Measurements from ENCODE around the gene FAM98A. TPM values are rescaled to one million over a fixed set of nuclear protein-coding genes. Genes with fewer than 3 reads are reported as not detected.

The FAM98A gene
- total RNA-seq, 1 experiment from 2014 or later = 91.1 TPM

DNA sequence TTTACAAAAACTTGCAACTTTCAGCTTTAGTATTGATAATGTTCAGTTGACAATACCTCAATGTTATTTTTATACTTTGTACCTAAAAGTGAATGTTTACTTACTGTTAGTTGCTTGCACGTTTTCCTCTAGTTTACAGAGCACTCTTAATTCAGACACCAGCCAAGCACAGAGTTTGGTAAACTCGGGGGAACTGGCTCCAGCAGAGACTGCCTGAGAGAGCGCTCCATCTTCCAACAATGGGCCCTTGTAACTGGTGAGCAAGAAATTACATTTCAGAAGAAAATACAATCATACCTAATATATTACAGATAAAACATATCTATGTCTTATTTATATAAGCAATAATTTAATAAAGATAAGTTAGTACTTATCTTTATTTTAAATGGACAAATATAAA lies 3.7 kb downstream of the FAM98A start:
- H3K4me1 Mint-ChIP-seq = peaks cover 24% of the 10 kb centered on the region
- peaks cover 43% of the 10 kb centered on the region for H3K36me3 Mint-ChIP-seq
- H3K27me3 Mint-ChIP-seq (ENCODE audit: low read depth) = no peaks in the 10 kb centered on the region
- ChIA-PET POLR2A (no interaction called here), CTCF (interaction anchor here (1.0 kb wide), 1 partner anchor 12 kb away, joined by 4 read pairs; no protein-coding TSS in a partner anchor)
- H3K9me3 Mint-ChIP-seq = no peaks in the 10 kb centered on the region
- no peak overlapping the region; the same call in 1 of the 2 replicates for H3K27ac Mint-ChIP-seq
- no peak for ATAC-seq
- TF ChIP-seq, protein P1, sequence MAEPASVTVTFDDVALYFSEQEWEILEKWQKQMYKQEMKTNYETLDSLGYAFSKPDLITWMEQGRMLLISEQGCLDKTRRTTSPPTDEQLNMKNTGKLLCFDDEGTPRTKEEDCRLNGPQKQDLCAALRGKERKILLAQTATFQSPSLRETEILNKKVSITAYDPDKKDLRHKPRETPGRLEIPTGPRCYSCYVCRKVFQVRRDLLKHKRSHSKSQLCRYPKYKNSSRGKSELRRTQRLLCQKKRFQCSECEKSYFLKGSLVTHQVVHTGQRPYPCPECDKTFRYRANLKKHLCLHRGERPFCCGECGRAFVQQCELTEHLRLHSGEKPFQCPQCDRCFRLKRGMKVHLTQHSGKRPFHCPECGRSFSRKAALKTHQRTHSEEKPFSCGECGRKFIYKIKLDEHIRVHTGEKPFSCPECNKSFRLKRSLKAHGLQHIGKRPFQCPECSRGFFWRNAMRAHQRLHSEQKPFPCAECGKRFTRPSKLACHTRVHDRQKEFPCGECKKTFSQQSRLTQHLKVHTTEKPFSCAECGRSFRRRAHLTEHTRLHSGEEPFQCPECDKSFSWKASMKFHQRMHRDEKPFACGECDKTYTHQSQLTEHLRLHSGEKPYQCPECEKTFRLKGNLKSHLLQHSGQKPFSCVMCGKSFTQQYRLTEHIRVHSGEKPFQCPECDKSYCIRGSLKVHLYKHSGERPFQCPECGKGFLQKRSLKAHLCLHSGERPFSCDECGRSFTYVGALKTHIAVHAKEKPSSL (CRISPR knock-in tag; conservative IDR thresholded peaks at IDR 0.05) = no peak
- TF ChIP-seq ZNF263 (CRISPR knock-in tag; IDR thresholded peaks at IDR 0.05; ENCODE audit: low read depth) (no peak), JAZF1 (CRISPR knock-in tag; IDR thresholded peaks at IDR 0.05) (no peak), TP53 (CRISPR knock-in tag; IDR thresholded peaks at IDR 0.05) (no peak), TEAD1 (CRISPR knock-in tag; IDR thresholded peaks at IDR 0.05) (no peak), NFYB (CRISPR knock-in tag; conservative IDR thresholded peaks at IDR 0.05; ENCODE audit: low read depth) (no peak)
- TF ChIP-seq, protein P2, sequence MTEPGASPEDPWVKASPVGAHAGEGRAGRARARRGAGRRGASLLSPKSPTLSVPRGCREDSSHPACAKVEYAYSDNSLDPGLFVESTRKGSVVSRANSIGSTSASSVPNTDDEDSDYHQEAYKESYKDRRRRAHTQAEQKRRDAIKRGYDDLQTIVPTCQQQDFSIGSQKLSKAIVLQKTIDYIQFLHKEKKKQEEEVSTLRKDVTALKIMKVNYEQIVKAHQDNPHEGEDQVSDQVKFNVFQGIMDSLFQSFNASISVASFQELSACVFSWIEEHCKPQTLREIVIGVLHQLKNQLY (CRISPR knock-in tag; IDR thresholded peaks at IDR 0.05) = no peak
- TF ChIP-seq, protein P3, sequence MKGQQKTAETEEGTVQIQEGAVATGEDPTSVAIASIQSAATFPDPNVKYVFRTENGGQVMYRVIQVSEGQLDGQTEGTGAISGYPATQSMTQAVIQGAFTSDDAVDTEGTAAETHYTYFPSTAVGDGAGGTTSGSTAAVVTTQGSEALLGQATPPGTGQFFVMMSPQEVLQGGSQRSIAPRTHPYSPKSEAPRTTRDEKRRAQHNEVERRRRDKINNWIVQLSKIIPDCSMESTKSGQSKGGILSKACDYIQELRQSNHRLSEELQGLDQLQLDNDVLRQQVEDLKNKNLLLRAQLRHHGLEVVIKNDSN (CRISPR knock-in tag; IDR thresholded peaks at IDR 0.05) = no peak
- DNase-seq (ENCODE audit: low spot score) = no peak
- no peak overlapping the region for H3K4me3 Mint-ChIP-seq

DNA sequence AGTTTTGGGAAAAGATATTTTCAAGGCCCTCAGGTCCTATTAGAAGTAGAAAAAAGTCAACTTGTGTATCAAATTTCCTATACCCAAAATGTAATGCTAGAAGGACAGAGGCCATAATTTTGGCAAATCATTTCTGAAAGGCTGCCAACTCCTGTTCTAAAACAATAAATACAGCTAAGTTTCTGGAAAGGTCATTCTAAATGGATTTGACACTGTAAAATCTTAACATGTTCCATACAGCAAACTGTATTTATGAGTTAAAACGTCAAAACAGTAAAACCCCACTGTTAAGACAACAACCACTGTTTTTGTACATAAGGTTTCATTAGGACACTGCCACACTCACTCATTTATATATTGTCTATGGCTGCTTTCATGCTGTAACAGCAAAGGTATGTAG lies 9.7 kb downstream of the FAM98A start:
- ATAC-seq (no peak), DNase-seq (ENCODE audit: low spot score) (no peak)
- H3K4me1 Mint-ChIP-seq = peaks cover 22% of the 10 kb centered on the region
- POLR2A ChIA-PET = no interaction called here
- H3K36me3 Mint-ChIP-seq = peaks cover 70% of the 10 kb centered on the region
- H3K27ac Mint-ChIP-seq = no peak overlapping the region
- H3K4me3 Mint-ChIP-seq = no peak overlapping the region
- no peaks in the 10 kb centered on the region for H3K27me3 Mint-ChIP-seq (ENCODE audit: low read depth)
- peaks cover 6% of the 10 kb centered on the region for H3K9me3 Mint-ChIP-seq
- CTCF ChIA-PET = interaction anchor here (3.0 kb wide), 1 partner anchor 10 kb away, joined by 8 read pairs; the partner anchor contains the start of gene FAM98A
- no peak for TF ChIP-seq GRHL2 (CRISPR knock-in tag; IDR thresholded peaks at IDR 0.05; ENCODE audit: insufficient replicate concordance, severe bottlenecking)
- no peak for TF ChIP-seq NFE2L1 (CRISPR knock-in tag; IDR thresholded peaks at IDR 0.05)
- TF ChIP-seq, protein P4, sequence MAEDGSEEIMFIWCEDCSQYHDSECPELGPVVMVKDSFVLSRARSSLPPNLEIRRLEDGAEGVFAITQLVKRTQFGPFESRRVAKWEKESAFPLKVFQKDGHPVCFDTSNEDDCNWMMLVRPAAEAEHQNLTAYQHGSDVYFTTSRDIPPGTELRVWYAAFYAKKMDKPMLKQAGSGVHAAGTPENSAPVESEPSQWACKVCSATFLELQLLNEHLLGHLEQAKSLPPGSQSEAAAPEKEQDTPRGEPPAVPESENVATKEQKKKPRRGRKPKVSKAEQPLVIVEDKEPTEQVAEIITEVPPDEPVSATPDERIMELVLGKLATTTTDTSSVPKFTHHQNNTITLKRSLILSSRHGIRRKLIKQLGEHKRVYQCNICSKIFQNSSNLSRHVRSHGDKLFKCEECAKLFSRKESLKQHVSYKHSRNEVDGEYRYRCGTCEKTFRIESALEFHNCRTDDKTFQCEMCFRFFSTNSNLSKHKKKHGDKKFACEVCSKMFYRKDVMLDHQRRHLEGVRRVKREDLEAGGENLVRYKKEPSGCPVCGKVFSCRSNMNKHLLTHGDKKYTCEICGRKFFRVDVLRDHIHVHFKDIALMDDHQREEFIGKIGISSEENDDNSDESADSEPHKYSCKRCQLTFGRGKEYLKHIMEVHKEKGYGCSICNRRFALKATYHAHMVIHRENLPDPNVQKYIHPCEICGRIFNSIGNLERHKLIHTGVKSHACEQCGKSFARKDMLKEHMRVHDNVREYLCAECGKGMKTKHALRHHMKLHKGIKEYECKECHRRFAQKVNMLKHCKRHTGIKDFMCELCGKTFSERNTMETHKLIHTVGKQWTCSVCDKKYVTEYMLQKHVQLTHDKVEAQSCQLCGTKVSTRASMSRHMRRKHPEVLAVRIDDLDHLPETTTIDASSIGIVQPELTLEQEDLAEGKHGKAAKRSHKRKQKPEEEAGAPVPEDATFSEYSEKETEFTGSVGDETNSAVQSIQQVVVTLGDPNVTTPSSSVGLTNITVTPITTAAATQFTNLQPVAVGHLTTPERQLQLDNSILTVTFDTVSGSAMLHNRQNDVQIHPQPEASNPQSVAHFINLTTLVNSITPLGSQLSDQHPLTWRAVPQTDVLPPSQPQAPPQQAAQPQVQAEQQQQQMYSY (CRISPR knock-in tag; IDR thresholded peaks at IDR 0.05) = no peak
- TF ChIP-seq ZNF232 (CRISPR knock-in tag; IDR thresholded peaks at IDR 0.05) = no peak
- no peak for TF ChIP-seq PRRX2 (CRISPR knock-in tag; IDR thresholded peaks at IDR 0.05)
- TF ChIP-seq, protein P5, sequence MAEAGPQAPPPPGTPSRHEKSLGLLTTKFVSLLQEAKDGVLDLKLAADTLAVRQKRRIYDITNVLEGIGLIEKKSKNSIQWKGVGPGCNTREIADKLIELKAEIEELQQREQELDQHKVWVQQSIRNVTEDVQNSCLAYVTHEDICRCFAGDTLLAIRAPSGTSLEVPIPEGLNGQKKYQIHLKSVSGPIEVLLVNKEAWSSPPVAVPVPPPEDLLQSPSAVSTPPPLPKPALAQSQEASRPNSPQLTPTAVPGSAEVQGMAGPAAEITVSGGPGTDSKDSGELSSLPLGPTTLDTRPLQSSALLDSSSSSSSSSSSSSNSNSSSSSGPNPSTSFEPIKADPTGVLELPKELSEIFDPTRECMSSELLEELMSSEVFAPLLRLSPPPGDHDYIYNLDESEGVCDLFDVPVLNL (CRISPR knock-in tag; IDR thresholded peaks at IDR 0.05; ENCODE audit: borderline replicate concordance, low read depth) = no peak
- TF ChIP-seq, protein P6, sequence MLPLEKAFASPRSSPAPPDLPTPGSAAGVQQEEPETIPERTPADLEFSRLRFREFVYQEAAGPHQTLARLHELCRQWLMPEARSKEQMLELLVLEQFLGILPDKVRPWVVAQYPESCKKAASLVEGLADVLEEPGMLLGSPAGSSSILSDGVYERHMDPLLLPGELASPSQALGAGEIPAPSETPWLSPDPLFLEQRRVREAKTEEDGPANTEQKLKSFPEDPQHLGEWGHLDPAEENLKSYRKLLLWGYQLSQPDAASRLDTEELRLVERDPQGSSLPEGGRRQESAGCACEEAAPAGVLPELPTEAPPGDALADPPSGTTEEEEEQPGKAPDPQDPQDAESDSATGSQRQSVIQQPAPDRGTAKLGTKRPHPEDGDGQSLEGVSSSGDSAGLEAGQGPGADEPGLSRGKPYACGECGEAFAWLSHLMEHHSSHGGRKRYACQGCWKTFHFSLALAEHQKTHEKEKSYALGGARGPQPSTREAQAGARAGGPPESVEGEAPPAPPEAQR (CRISPR knock-in tag; IDR thresholded peaks at IDR 0.05) = no peak
- TF ChIP-seq, protein P7, sequence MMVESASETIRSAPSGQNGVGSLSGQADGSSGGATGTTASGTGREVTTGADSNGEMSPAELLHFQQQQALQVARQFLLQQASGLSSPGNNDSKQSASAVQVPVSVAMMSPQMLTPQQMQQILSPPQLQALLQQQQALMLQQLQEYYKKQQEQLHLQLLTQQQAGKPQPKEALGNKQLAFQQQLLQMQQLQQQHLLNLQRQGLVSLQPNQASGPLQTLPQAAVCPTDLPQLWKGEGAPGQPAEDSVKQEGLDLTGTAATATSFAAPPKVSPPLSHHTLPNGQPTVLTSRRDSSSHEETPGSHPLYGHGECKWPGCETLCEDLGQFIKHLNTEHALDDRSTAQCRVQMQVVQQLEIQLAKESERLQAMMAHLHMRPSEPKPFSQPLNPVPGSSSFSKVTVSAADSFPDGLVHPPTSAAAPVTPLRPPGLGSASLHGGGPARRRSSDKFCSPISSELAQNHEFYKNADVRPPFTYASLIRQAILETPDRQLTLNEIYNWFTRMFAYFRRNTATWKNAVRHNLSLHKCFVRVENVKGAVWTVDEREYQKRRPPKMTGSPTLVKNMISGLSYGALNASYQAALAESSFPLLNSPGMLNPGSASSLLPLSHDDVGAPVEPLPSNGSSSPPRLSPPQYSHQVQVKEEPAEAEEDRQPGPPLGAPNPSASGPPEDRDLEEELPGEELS (CRISPR knock-in tag; IDR thresholded peaks at IDR 0.05) = no peak
- TF ChIP-seq, protein P8, sequence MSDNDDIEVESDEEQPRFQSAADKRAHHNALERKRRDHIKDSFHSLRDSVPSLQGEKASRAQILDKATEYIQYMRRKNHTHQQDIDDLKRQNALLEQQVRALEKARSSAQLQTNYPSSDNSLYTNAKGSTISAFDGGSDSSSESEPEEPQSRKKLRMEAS (CRISPR knock-in tag; IDR thresholded peaks at IDR 0.05) = no peak
- TF ChIP-seq, protein P9, sequence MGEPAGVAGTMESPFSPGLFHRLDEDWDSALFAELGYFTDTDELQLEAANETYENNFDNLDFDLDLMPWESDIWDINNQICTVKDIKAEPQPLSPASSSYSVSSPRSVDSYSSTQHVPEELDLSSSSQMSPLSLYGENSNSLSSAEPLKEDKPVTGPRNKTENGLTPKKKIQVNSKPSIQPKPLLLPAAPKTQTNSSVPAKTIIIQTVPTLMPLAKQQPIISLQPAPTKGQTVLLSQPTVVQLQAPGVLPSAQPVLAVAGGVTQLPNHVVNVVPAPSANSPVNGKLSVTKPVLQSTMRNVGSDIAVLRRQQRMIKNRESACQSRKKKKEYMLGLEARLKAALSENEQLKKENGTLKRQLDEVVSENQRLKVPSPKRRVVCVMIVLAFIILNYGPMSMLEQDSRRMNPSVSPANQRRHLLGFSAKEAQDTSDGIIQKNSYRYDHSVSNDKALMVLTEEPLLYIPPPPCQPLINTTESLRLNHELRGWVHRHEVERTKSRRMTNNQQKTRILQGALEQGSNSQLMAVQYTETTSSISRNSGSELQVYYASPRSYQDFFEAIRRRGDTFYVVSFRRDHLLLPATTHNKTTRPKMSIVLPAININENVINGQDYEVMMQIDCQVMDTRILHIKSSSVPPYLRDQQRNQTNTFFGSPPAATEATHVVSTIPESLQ (CRISPR knock-in tag; IDR thresholded peaks at IDR 0.05) = no peak
- TF ChIP-seq NR2C2 (CRISPR knock-in tag; IDR thresholded peaks at IDR 0.05) = no peak

Measured in WTC11 (cell line).